SU-DHL-6 (cell line): Measurements from ENCODE around the gene DIPK1B.

ENCODE experiments used
- H2AFZ ChIP-seq: fragments of 200-600 bp; sonication (generic); 2 replicates; pipeline ENCODE4 v1.6.1; 2014; ENCODE audit warnings: low read depth, mild to moderate bottlenecking, moderate library complexity, mixed read lengths, antibody characterized with exemption, low read length; ENCODE audit not compliant: severe bottlenecking
- H3F3A ChIP-seq: fragments of 200-600 bp; shearing (Covaris generic); 2 replicates; pipeline ENCODE4 v1.6.0; 2016; ENCODE audit warnings: antibody characterized with exemption, mild to moderate bottlenecking; ENCODE audit not compliant: insufficient read depth
- H3K27ac ChIP-seq: fragments of 200-600 bp; sonication (generic); 2 replicates; pipeline ENCODE4 v1.5.1; 2016; ENCODE audit warnings: low read depth, mild to moderate bottlenecking, low read length, moderate library complexity, mixed read lengths
- H3K27me3 ChIP-seq: fragments of 200-600 bp; sonication (generic), shearing (Covaris generic); 2 replicates; pipeline ENCODE4 v1.6.0; 2014; ENCODE audit warnings: mild to moderate bottlenecking, low read length
- H3K36me3 ChIP-seq: fragments of 200-600 bp; sonication (generic); 2 replicates; pipeline ENCODE4 v1.6.1; 2014; ENCODE audit warnings: mild to moderate bottlenecking, low read length, mixed read lengths
- H3K4me2 ChIP-seq: fragments of 300-600, 200-600 bp; shearing (Covaris generic), sonication (generic); 2 replicates; pipeline ENCODE4 v1.6.0; 2014; ENCODE audit warnings: low read length, low read depth, mild to moderate bottlenecking; ENCODE audit not compliant: poor library complexity, severe bottlenecking
- H3K4me3 ChIP-seq: fragments of 200-600 bp; sonication (generic); 2 replicates; pipeline ENCODE4 v1.5.1; 2014; ENCODE audit warnings: antibody characterized with exemption, low read length, mild to moderate bottlenecking, mixed read lengths; ENCODE audit not compliant: insufficient read depth, poor library complexity, severe bottlenecking
- H3K79me2 ChIP-seq: fragments of 200-600 bp; sonication (generic); 2 replicates; pipeline ENCODE4 v1.6.1; 2014; ENCODE audit warnings: mild to moderate bottlenecking, low read length, moderate library complexity; ENCODE audit not compliant: insufficient read depth
- H3K9ac ChIP-seq: fragments of 200-600 bp; sonication (generic); 2 replicates; pipeline ENCODE4 v1.7.0; 2014; ENCODE audit warnings: mild to moderate bottlenecking, low read length
- H3K9me2 ChIP-seq: fragments of 200-600 bp; sonication (generic); replicated peaks from 2 replicates; pipeline ENCODE4 v1.6.1; 2014; ENCODE audit warnings: low read length; ENCODE audit not compliant: insufficient read depth
- H3K9me3 ChIP-seq: fragments of 200-600 bp; sonication (generic); 2 replicates; pipeline ENCODE4 v1.6.1; 2014; ENCODE audit warnings: low read length, mixed read lengths; ENCODE audit not compliant: insufficient read depth
- H4K20me1 ChIP-seq: fragments of 200-600 bp; sonication (generic); 2 replicates; pipeline ENCODE4 v1.6.1; 2014; ENCODE audit warnings: low read depth, mild to moderate bottlenecking, antibody characterized with exemption, low read length, moderate library complexity, mixed read lengths
- EZH2phosphoT487 ChIP-seq: fragments of 200-600 bp; sonication (generic), shearing (Covaris generic); conservative IDR thresholded peaks from 2 replicates; pipeline ENCODE4 v1.6.1; 2018; ENCODE audit warnings: mild to moderate bottlenecking, antibody characterized with exemption, low read length, moderate library complexity, mixed read lengths
- TF ChIP-seq, protein P1 (sequence below): fragments of 200-600 bp; sonication (generic); IDR thresholded peaks from one replicate; pipeline ENCODE4 v1.5.1; 2017; ENCODE audit warnings: antibody characterized with exemption, mild to moderate bottlenecking, low read length, moderate library complexity; ENCODE audit not compliant: insufficient read depth, poor library complexity, severe bottlenecking

The DIPK1B gene

DNA sequence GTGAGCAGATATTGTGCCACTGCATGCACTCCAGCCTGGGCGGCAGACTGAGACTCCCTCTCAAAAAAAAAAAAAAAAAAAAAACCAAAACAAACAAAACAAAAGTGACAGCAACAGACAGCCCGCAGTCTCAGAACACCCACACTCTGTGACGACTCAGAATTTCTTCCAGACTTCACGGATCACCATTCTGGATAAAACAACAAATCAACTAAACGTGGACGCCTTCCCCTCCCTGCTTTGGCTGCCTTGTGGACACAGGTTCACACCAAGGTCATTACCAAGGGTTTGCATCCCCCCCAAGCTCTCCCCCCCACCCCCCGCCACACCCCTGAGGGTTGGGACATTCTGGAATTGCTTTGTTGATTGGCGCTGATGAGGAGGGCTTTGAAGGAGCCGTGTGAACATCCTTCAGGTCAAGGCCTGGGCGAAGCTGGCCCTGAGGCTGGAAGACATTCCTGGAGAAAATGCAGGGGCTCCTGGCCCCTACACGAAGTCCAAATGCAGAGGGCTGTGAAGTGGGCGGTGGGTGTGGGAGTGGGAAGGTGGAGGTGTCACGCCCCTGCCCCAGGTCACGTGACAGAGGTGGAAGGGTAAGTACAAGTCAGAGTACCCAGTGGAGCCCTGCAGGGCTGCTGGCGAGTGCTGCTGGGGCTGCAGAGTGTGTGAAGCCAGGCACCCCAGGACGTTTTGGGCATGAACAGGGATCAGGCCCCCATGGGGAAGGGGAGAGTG, 20.2 kb downstream of the DIPK1B start:
- no peaks in the 10 kb centered on the region for H3K9me2 ChIP-seq
- H3F3A ChIP-seq: peaks cover under 1% of the 10 kb centered on the region; the same call in 1 of the 2 replicates
- no peaks in the 10 kb centered on the region; the same call in 1 of the 2 replicates for H4K20me1 ChIP-seq
- no peaks in the 10 kb centered on the region for H3K9me3 ChIP-seq
- no peak overlapping the region for H3K4me2 ChIP-seq
- no peaks in the 10 kb centered on the region for H3K27me3 ChIP-seq
- no peak overlapping the region for H3K4me3 ChIP-seq
- no peak overlapping the region for H2AFZ ChIP-seq
- no peak overlapping the region for H3K9ac ChIP-seq
- H3K36me3 ChIP-seq: no peaks in the 10 kb centered on the region; the same call in 1 of the 2 replicates
- H3K27ac ChIP-seq: no peak overlapping the region
- H3K79me2 ChIP-seq: peaks cover 13% of the 10 kb centered on the region
- TF ChIP-seq EZH2phosphoT487: no peak
- TF ChIP-seq, protein P1, sequence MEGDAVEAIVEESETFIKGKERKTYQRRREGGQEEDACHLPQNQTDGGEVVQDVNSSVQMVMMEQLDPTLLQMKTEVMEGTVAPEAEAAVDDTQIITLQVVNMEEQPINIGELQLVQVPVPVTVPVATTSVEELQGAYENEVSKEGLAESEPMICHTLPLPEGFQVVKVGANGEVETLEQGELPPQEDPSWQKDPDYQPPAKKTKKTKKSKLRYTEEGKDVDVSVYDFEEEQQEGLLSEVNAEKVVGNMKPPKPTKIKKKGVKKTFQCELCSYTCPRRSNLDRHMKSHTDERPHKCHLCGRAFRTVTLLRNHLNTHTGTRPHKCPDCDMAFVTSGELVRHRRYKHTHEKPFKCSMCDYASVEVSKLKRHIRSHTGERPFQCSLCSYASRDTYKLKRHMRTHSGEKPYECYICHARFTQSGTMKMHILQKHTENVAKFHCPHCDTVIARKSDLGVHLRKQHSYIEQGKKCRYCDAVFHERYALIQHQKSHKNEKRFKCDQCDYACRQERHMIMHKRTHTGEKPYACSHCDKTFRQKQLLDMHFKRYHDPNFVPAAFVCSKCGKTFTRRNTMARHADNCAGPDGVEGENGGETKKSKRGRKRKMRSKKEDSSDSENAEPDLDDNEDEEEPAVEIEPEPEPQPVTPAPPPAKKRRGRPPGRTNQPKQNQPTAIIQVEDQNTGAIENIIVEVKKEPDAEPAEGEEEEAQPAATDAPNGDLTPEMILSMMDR: no peak

DNA sequence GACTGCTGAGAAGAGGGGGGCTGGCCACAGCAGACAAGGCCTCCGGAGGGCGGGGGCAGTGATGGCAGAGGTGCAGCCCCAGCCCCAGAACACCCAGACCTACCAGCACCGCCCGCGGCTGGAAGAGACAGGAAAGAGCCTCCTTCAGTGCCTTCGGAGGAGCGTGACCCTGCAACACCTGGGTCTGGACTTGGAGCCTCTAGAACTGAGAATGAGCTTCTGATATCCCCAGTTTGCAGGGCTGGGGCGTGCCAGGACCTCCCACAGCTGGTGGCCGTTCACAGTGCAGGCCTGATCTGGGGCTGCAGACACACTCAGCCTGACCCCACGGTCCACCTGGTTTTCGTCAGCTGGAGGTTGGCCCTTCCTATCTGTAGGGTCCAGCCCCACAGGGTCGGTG, 21.2 kb downstream of the DIPK1B start:
- Histone ChIP-seq H3K27ac (no peak overlapping the region), H3K9me2 (no peaks in the 10 kb centered on the region), H2AFZ (no peak overlapping the region), H4K20me1 (no peaks in the 10 kb centered on the region), H3F3A (no peaks in the 10 kb centered on the region), H3K9ac (no peak overlapping the region), H3K4me3 (no peak overlapping the region), H3K36me3 (no peaks in the 10 kb centered on the region), H3K9me3 (no peaks in the 10 kb centered on the region), H3K4me2 (no peak overlapping the region), H3K27me3 (no peaks in the 10 kb centered on the region), H3K79me2 (peaks cover 10% of the 10 kb centered on the region; the same call in 1 of the 2 replicates)
- TF ChIP-seq, protein P1: no peak

- no peaks in the 10 kb centered on the region for H4K20me1 ChIP-seq
- H2AFZ ChIP-seq: no peak overlapping the region
- H3K9ac ChIP-seq: no peak overlapping the region
- peaks cover 2% of the 10 kb centered on the region; the same call in 1 of the 2 replicates for H3K79me2 ChIP-seq
- no peaks in the 10 kb centered on the region for H3K9me2 ChIP-seq
- H3K4me2 ChIP-seq: no peak overlapping the region
- H3K27me3 ChIP-seq: no peaks in the 10 kb centered on the region
- H3K27ac ChIP-seq: no peak overlapping the region
- H3K36me3 ChIP-seq: no peaks in the 10 kb centered on the region
- H3K9me3 ChIP-seq: no peaks in the 10 kb centered on the region
- H3F3A ChIP-seq: no peaks in the 10 kb centered on the region
- no peak overlapping the region for H3K4me3 ChIP-seq
- TF ChIP-seq, protein P1: no peak
- TF ChIP-seq EZH2phosphoT487: no peak
These were observed 22.6 kb downstream of the DIPK1B start for GRCh38 chr9:136734837-136735496.
